Cardiac muscle cell (in vitro differentiated cells and primary cell): ENCODE results near the gene ZNF230. TPM values are rescaled to one million over a fixed set of nuclear protein-coding genes. Genes with fewer than 3 reads are reported as not detected.

Experiments used
- DNase-seq, 2 donors: peaks; one replicate each; pipeline versions ENCODE4 v3.0.0 to v3.0.0-alpha.2; 2010 to 2017; ENCODE audit warnings: low read depth in 1 of 2, low spot score in 1 of 2
- H3K27ac ChIP-seq: fragments of 200-600 bp; sonication (generic); 2 replicates; pipeline ENCODE4 v1.5.1; 2016
- H3K27me3 ChIP-seq: fragments of 200-600 bp; sonication (generic); 2 replicates; pipeline ENCODE4 v1.6.0; 2016; ENCODE audit warnings: control low read depth
- H3K36me3 ChIP-seq: fragments of 200-600 bp; sonication (generic); 2 replicates; pipeline ENCODE4 v1.5.1; 2016; ENCODE audit warnings: control low read depth
- H3K4me1 ChIP-seq: fragments of 200-600 bp; sonication (generic); 2 replicates; pipeline ENCODE4 v1.8.1; 2017; ENCODE audit warnings: low read depth, mild to moderate bottlenecking, mixed run types
- H3K4me3 ChIP-seq: fragments of 200-600 bp; sonication (generic); 2 replicates; pipeline ENCODE4 v1.5.1; 2016; ENCODE audit warnings: mild to moderate bottlenecking
- H3K9me3 ChIP-seq: fragments of 200-600 bp; sonication (generic); 2 replicates; pipeline ENCODE4 v1.5.1; 2017; ENCODE audit warnings: low read depth, mild to moderate bottlenecking, control low read depth
- CTCF ChIP-seq: IDR thresholded peaks from 2 replicates; pipeline ENCODE4 v1.5.1; 2012; ENCODE audit warnings: low read depth, mild to moderate bottlenecking, low read length
- polyA plus RNA-seq: library from polyadenylated mRNA; unstranded; fragments of >200 nt; fragmentation: Nextera tagmentation; extraction: Ambion mirVana; gene quantifications from 2 replicates; pipeline ENCODE4 v1.2.1, GENCODE V29; 2016
- total RNA-seq: library from RNA; depleted of rRNA; stranded (reverse); fragments of >200 nt; gene quantifications from 2 replicates; pipeline ENCODE4 v1.2.3, GENCODE V29; 2016

The ZNF230 gene
- total RNA-seq (4.3 and 6.0 TPM in 2 replicates), polyA plus RNA-seq (3.1 and 4.7 TPM in 2 replicates)

GRCh38 chr19:44002566-44003460 is at the start of gene ZNF230:
Gene ZNF230 (plus strand): TSS chr19:44002957. CDS start chr19:44007079, 4,122 bp downstream.
- Histone ChIP-seq H3K27me3 (no peaks in the 10 kb centered on the region), H3K4me3 (peak within 1 kb of the TSS; percentile 83), H3K9me3 (no peaks in the 10 kb centered on the region), H3K36me3 (peaks cover 1% of the 10 kb centered on the region), H3K27ac (peak within 1 kb of the TSS; percentile 56), H3K4me1 (peaks cover 11% of the 10 kb centered on the region)
- peak; percentile 97 for DNase-seq
- TF ChIP-seq CTCF, result no peak

GRCh38 chr19:43956827-43957226 is 45.9 kb upstream of the ZNF230 start:
- DNase-seq, result no peak
- no peaks in the 10 kb centered on the region for H3K9me3 ChIP-seq

GRCh38 chr19:43957891-43958290 is 44.9 kb upstream of the ZNF230 start:
- no peak overlapping the region for H3K4me3 ChIP-seq
- peaks cover 3% of the 10 kb centered on the region for H3K9me3 ChIP-seq
- H3K4me1 ChIP-seq, result no peaks in the 10 kb centered on the region
- TF ChIP-seq CTCF, result no peak
- H3K36me3 ChIP-seq, result no peaks in the 10 kb centered on the region
- DNase-seq, result peak in 1 of 2 donors; percentile 15
- no peaks in the 10 kb centered on the region for H3K27me3 ChIP-seq
- H3K27ac ChIP-seq, result no peak overlapping the region

More at GRCh38 chr19:43956827-43957226, 45.9 kb upstream of the ZNF230 start:
- Histone ChIP-seq H3K36me3 (no peaks in the 10 kb centered on the region), H3K27me3 (no peaks in the 10 kb centered on the region), H3K4me3 (no peak overlapping the region), H3K4me1 (no peaks in the 10 kb centered on the region), H3K27ac (no peak overlapping the region)
- no peak for TF ChIP-seq CTCF

DNA sequence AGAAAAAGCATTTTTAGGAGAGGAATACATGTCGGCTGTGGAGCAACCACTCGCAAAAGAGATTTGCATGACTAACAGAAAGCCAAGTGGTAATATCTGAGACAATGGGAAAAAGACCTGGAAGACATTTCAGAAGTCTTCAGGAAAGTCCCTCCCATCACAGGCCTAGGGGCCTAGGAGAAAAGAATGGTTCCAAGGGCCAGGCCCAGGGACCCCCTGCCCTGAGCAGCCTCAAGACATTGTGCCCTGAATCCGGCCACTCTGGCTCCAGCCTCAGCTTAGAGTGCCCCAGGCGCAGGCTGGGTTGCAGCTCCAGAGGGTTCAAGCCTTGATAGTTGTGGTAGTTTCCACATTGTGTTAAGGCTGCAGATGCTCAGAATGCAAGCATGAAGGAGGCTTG is 42.3 kb upstream of the ZNF230 start:
- no peak for TF ChIP-seq CTCF
- peaks cover 6% of the 10 kb centered on the region for H3K36me3 ChIP-seq
- H3K4me3 ChIP-seq, result no peak overlapping the region
- H3K27ac ChIP-seq, result no peak overlapping the region
- peaks cover 8% of the 10 kb centered on the region for H3K9me3 ChIP-seq
- no peaks in the 10 kb centered on the region for H3K4me1 ChIP-seq
- H3K27me3 ChIP-seq, result no peaks in the 10 kb centered on the region
- no peak for DNase-seq

GRCh38 chr19:43966079-43966694 is 36.6 kb upstream of the ZNF230 start:
- Histone ChIP-seq H3K9me3 (peaks cover 22% of the 10 kb centered on the region), H3K4me3 (no peak overlapping the region), H3K27me3 (no peaks in the 10 kb centered on the region), H3K27ac (no peak overlapping the region), H3K36me3 (peaks cover 31% of the 10 kb centered on the region), H3K4me1 (no peaks in the 10 kb centered on the region)
- TF ChIP-seq CTCF, result no peak
- peak in 1 of 2 donors; percentile 2 for DNase-seq
